ENCODE results near the gene GTF2I. TPM values are rescaled to one million over a fixed set of nuclear protein-coding genes. Genes with fewer than 3 reads are reported as not detected.
"Not testable (repeated sequence)": the region's sequence is repeated elsewhere in the genome, so short reads cannot be mapped to it uniquely, and the experiment has no call there.

Gene GTF2I
- total RNA-seq, 4 donors from 2014 or later: 144 to 191 (median 156) TPM

DNA sequence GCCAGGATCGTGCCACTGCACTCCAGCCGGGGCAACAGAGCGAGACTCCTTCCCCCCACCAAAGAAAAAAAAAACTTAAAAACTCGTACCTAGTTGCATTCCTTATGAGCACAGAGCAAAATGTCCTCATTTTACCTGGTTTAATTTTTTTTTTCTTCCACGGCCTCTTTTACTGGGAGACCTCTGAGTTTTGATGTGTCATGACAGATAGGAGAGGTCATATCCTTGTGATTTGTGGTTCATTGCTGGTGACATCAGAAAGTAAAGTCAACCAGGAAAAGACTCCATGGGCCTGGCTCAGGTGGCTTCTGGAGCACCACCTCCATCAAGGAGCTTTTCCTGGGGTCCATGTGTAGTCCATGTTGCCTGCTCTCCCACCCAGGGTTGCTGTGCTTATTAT lies 26.3 kb downstream of the GTF2I start:
- DNase-seq (ENCODE audit: low spot score in 2 of 2): no peak
- intact Hi-C loops (cut with DNase I; ENCODE audit: low total_unique reads): no loop called here
- WGBS, 2 donors: 93 to 94% methylated on average over 5 of the region's 5 CpGs
- TF ChIP-seq POLR2A (IDR thresholded peaks at IDR 0.05): no peak
- TF ChIP-seq, protein P1, sequence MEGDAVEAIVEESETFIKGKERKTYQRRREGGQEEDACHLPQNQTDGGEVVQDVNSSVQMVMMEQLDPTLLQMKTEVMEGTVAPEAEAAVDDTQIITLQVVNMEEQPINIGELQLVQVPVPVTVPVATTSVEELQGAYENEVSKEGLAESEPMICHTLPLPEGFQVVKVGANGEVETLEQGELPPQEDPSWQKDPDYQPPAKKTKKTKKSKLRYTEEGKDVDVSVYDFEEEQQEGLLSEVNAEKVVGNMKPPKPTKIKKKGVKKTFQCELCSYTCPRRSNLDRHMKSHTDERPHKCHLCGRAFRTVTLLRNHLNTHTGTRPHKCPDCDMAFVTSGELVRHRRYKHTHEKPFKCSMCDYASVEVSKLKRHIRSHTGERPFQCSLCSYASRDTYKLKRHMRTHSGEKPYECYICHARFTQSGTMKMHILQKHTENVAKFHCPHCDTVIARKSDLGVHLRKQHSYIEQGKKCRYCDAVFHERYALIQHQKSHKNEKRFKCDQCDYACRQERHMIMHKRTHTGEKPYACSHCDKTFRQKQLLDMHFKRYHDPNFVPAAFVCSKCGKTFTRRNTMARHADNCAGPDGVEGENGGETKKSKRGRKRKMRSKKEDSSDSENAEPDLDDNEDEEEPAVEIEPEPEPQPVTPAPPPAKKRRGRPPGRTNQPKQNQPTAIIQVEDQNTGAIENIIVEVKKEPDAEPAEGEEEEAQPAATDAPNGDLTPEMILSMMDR (IDR thresholded peaks at IDR 0.05): no peak
- no peak overlapping the region for H3K4me3 ChIP-seq (ENCODE audit: low read depth, poor library complexity, severe bottlenecking)

DNA sequence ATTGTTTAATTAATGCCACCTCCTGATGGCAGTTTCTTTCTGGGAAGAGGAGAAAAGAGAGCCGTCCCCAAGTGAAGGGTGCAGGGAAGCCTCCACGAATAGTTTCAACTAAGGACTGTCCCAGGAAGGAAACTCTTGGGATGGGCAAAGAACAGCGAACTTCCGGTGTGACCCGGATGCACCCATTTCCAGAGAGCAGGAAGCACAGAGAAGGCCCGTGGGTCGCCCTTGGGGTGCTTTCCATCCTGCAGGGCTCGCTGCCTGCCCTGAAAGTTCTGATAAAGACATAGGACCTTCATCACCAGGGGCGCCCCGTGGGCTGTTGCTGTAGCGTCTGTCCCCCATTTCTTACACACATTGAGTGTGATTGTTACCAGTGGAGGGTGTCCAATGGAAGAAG lies 27.0 kb downstream of the GTF2I start:
- DNase-seq (ENCODE audit: low spot score in 2 of 2): no peak
- WGBS, 2 donors: 81 to 90% methylated on average over 11 of the region's 11 CpGs
- intact Hi-C loops (cut with DNase I; ENCODE audit: low total_unique reads): no loop called here
- TF ChIP-seq, protein P1 (IDR thresholded peaks at IDR 0.05): no peak
- TF ChIP-seq POLR2A (IDR thresholded peaks at IDR 0.05): no peak
- no peak overlapping the region for H3K4me3 ChIP-seq (ENCODE audit: low read depth, poor library complexity, severe bottlenecking)

DNA sequence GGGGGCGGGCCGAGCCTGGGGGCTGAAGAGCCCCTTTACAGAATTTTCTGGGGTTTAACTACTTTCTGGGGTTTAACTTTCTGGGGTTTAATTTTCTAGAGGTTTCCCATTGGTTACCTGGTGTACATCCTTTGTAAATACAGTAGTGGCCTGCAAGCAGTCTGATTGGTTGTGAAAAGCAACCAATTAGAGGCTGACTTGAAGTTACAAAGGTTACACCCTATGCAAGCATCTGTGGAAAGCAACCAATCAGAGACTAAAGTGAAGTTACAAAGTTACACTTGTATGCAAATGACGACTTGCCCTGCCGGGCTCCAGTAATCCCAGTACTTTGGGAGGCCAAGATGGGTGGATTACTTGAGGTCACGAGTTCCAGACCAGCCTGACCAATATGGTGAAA lies 27.4 kb downstream of the GTF2I start:
- intact Hi-C loops (cut with DNase I; ENCODE audit: low total_unique reads): no loop called here
- TF ChIP-seq, protein P1 (IDR thresholded peaks at IDR 0.05): no peak
- no peak for TF ChIP-seq POLR2A (IDR thresholded peaks at IDR 0.05)
- DNase-seq (ENCODE audit: low spot score in 2 of 2): no peak
- H3K4me3 ChIP-seq (ENCODE audit: low read depth, poor library complexity, severe bottlenecking): no peak overlapping the region
- WGBS, 2 donors: 95 to 96% methylated on average over 5 of the region's 5 CpGs

DNA sequence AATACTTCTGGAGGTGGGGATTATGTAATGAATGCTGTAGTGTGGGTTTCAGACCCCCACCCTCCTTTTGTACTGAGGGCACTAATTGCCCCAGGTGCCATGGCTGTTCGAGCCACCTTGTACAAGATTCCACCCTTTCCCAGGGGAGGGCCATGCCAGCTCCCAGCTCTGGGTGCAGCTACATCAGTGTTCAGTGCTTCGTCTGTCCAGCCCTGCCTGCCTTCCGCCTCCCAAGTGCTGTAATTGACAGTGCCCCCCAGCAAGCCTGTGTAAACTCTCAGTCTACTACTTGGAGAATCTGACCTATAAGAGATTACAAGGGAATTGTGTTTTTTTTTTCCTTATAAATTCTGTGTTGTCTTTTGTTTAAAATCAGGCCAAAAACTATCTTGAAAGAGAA lies 33.0 kb downstream of the GTF2I start:
- intact Hi-C loops (cut with DNase I; ENCODE audit: low total_unique reads): no loop called here
- TF ChIP-seq POLR2A (IDR thresholded peaks at IDR 0.05): no peak
- TF ChIP-seq, protein P1 (IDR thresholded peaks at IDR 0.05): no peak
- DNase-seq (ENCODE audit: low spot score in 2 of 2): no peak
- H3K4me3 ChIP-seq (ENCODE audit: low read depth, poor library complexity, severe bottlenecking): no peak overlapping the region
- WGBS, 2 donors: 84 to 87% methylated on average over 3 of the region's 3 CpGs

DNA sequence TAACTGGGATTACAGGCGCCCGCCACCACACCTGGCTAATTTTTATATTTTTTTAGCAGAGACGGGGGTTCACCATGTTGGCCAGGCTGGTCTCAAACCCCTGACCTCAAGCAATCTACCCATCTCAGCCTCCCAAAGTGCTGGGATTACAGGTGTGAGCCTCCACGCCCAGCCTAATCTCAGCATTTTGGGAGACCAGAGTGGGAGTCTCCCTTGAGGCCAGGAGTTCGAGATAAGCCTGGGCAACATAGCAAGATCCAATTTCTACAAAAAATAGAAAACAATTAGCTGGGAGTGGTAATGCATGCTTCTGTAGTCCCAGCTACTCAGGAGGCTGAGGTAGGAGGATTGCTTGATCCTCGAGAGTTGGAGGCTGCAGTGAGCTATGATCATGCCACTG lies 46.9 kb downstream of the GTF2I start:
- DNase-seq (ENCODE audit: low spot score in 2 of 2); intact Hi-C loops (cut with DNase I; ENCODE audit: low total_unique reads); H3K4me3 ChIP-seq (ENCODE audit: low read depth, poor library complexity, severe bottlenecking): not testable (repeated sequence)
- 96 to 97% methylated on average over 6 of the region's 6 CpGs for WGBS, 2 donors

DNA sequence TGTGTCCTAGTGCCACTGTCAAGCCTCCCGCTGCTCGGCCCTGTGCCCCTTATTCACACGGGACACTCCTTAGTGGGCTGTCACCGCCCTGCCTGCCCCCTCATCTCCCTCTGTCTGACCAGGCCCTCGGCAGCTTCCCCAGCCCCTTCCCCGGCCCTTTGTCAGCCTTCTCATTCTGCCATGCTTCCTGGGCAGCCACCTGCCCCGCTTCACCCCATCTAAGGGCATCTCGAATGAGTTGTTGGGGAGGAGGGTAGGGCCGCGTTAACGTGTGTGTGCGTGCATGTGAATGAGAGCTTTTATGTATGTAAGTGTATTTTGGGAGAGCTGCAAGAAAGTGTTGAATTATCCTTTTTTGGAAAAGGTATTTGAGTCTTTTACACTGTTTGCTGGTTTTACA lies 49.7 kb downstream of the GTF2I start:
- intact Hi-C loops (cut with DNase I; ENCODE audit: low total_unique reads): no loop called here
- DNase-seq (ENCODE audit: low spot score in 2 of 2): no peak
- TF ChIP-seq, protein P1 (IDR thresholded peaks at IDR 0.05): no peak
- H3K4me3 ChIP-seq (ENCODE audit: low read depth, poor library complexity, severe bottlenecking): no peak overlapping the region
- 88 to 90% methylated on average over 12 of the region's 12 CpGs for WGBS, 2 donors

Measured in lower leg skin (tissue), 4 donors.